SK-N-SH treated with all-trans-retinoic acid at 6 μM for 48 hours (cell line): ENCODE results near the gene QSER1.

Experiments used
- ATAC-seq: fragments of 200-7000 bp; cut with Tn5 transposase; 3 replicates; pipeline ENCODE4 v1.9.1; 2020; ENCODE audit warnings: mild to moderate bottlenecking, moderate library complexity
- BACH2 ChIP-seq: fragments of 250-450 bp; sonication (Bioruptor Pico); IDR thresholded peaks from 2 replicates; pipeline ENCODE4 v1.9.0; 2021; ENCODE audit warnings: mild to moderate bottlenecking, borderline replicate concordance
- CREB5 ChIP-seq: fragments of 250-450 bp; sonication (Bioruptor Pico); IDR thresholded peaks from 2 replicates; pipeline ENCODE4 v1.5.1; 2020; ENCODE audit warnings: low read depth, mild to moderate bottlenecking, moderate library complexity
- CSDC2 ChIP-seq: fragments of 250-450 bp; sonication (Bioruptor Pico); IDR thresholded peaks from 2 replicates; pipeline ENCODE4 v1.5.0; 2020; ENCODE audit warnings: mild to moderate bottlenecking, moderate library complexity
- CSRNP3 ChIP-seq: fragments of 250-450 bp; sonication (Bioruptor Pico); IDR thresholded peaks from 2 replicates; pipeline ENCODE4 v1.5.1; 2021; ENCODE audit warnings: mild to moderate bottlenecking, moderate library complexity
- ESRRG ChIP-seq: fragments of 250-450 bp; sonication (Bioruptor Pico); IDR thresholded peaks from 2 replicates; pipeline ENCODE4 v1.6.1; 2021; ENCODE audit warnings: mild to moderate bottlenecking
- GLIS3 ChIP-seq: fragments of 250-450 bp; sonication (Bioruptor Pico); IDR thresholded peaks from 2 replicates; pipeline ENCODE4 v1.5.0; 2020; ENCODE audit warnings: mild to moderate bottlenecking, moderate library complexity
- ISL1 ChIP-seq: fragments of 250-450 bp; sonication (Bioruptor Pico); IDR thresholded peaks from 2 replicates; pipeline ENCODE4 v2.1.2; 2022; ENCODE audit warnings: mild to moderate bottlenecking, moderate library complexity
- OSR1 ChIP-seq: fragments of 250-450 bp; sonication (Bioruptor Pico); IDR thresholded peaks from 2 replicates; pipeline ENCODE4 v1.8.0; 2022; ENCODE audit warnings: moderate library complexity, mild to moderate bottlenecking, inconsistent platforms
- PATZ1 ChIP-seq: fragments of 250-450 bp; sonication (Bioruptor Pico); IDR thresholded peaks from 2 replicates; pipeline ENCODE4 v1.8.0; 2020; ENCODE audit warnings: mild to moderate bottlenecking, moderate library complexity, borderline replicate concordance
- POU6F1 ChIP-seq: fragments of 250-450 bp; sonication (Bioruptor Pico); IDR thresholded peaks from 2 replicates; pipeline ENCODE4 v1.8.0; 2021; ENCODE audit warnings: low read depth, mild to moderate bottlenecking, moderate library complexity, borderline replicate concordance
- PPARA ChIP-seq: fragments of 250-450 bp; sonication (Bioruptor Pico); IDR thresholded peaks from 2 replicates; pipeline ENCODE4 v1.5.0; 2020; ENCODE audit warnings: mild to moderate bottlenecking, borderline replicate concordance
- RARB ChIP-seq: fragments of 250-450 bp; sonication (Bioruptor Pico); IDR thresholded peaks from 2 replicates; pipeline ENCODE4 v1.8.0; 2021; ENCODE audit warnings: mild to moderate bottlenecking, moderate library complexity
- SNAI2 ChIP-seq: fragments of 250-450 bp; sonication (Bioruptor Pico); IDR thresholded peaks from 2 replicates; pipeline ENCODE4 v1.5.0; 2020; ENCODE audit warnings: mild to moderate bottlenecking, moderate library complexity
- TCF4 ChIP-seq: fragments of 250-450 bp; sonication (Bioruptor Pico); IDR thresholded peaks from 2 replicates; pipeline ENCODE4 v1.8.0; 2021; ENCODE audit warnings: mild to moderate bottlenecking, moderate library complexity, borderline replicate concordance
- TSHZ2 ChIP-seq: fragments of 250-450 bp; sonication (Bioruptor Pico); IDR thresholded peaks from 2 replicates; pipeline ENCODE4 v1.5.0; 2020; ENCODE audit warnings: mild to moderate bottlenecking, moderate library complexity
- ZC3H10 ChIP-seq: fragments of 250-450 bp; sonication (Bioruptor Pico); IDR thresholded peaks from 2 replicates; pipeline ENCODE4 v1.5.1; 2021; ENCODE audit warnings: mild to moderate bottlenecking, moderate library complexity
- ZFP3 ChIP-seq: fragments of 250-450 bp; sonication (Bioruptor Pico); IDR thresholded peaks from 2 replicates; pipeline ENCODE4 v1.5.0; 2020; ENCODE audit warnings: mild to moderate bottlenecking, moderate library complexity
- ZFP30 ChIP-seq: fragments of 450-650 bp; formaldehyde crosslinking; IDR thresholded peaks from 2 replicates; pipeline ENCODE4 v1.5.0; 2022; ENCODE audit warnings: mild to moderate bottlenecking, moderate library complexity
- ZNF565 ChIP-seq: fragments of 450-650 bp; formaldehyde crosslinking; conservative IDR thresholded peaks from 2 replicates; pipeline ENCODE4 v1.5.0; 2020; ENCODE audit warnings: low read depth, mild to moderate bottlenecking, moderate library complexity
- ZNF8 ChIP-seq: fragments of 450-650 bp; formaldehyde crosslinking; IDR thresholded peaks from 2 replicates; pipeline ENCODE4 v1.5.0; 2020; ENCODE audit warnings: mild to moderate bottlenecking, moderate library complexity

The QSER1 gene

GRCh38 chr11:32920570-32920969, 28.0 kb downstream of the QSER1 start:
- ATAC-seq, result no peak
- TF ChIP-seq ZFP3 (CRISPR knock-in tag), result no peak
- TF ChIP-seq CREB5 (CRISPR knock-in tag), result no peak
- TF ChIP-seq GLIS3 (CRISPR knock-in tag), result no peak
- TF ChIP-seq CSDC2 (CRISPR knock-in tag), result no peak

- TF ChIP-seq CSRNP3 (CRISPR knock-in tag) (no peak), BACH2 (CRISPR knock-in tag) (no peak), RARB (CRISPR knock-in tag) (no peak), POU6F1 (CRISPR knock-in tag) (no peak), ZFP3 (CRISPR knock-in tag) (no peak), ZNF8 (CRISPR knock-in tag) (no peak), SNAI2 (CRISPR knock-in tag) (no peak), ZFP30 (CRISPR knock-in tag) (no peak)
- no peak for ATAC-seq
Observed at GRCh38 chr11:32921204-32921603, 28.6 kb downstream of the QSER1 start.

- no peak for ATAC-seq
- TF ChIP-seq ZC3H10 (CRISPR knock-in tag) (no peak), ZFP30 (CRISPR knock-in tag) (no peak), ZFP3 (CRISPR knock-in tag) (no peak), CREB5 (CRISPR knock-in tag) (no peak), SNAI2 (CRISPR knock-in tag) (no peak), BACH2 (CRISPR knock-in tag) (no peak), OSR1 (CRISPR knock-in tag) (no peak), POU6F1 (CRISPR knock-in tag) (no peak), PATZ1 (CRISPR knock-in tag) (no peak), TSHZ2 (CRISPR knock-in tag) (no peak), ISL1 (no peak), ZNF565 (CRISPR knock-in tag) (no peak), ZNF8 (CRISPR knock-in tag) (no peak), CSRNP3 (CRISPR knock-in tag) (no peak), RARB (CRISPR knock-in tag) (no peak), GLIS3 (CRISPR knock-in tag) (no peak), ESRRG (no peak), PPARA (CRISPR knock-in tag) (no peak), CSDC2 (CRISPR knock-in tag) (no peak), TCF4 (CRISPR knock-in tag) (no peak)
Observed at GRCh38 chr11:32931606-32932005, 39.0 kb downstream of the QSER1 start.
